GOT3 (cell line): ENCODE measurements around the gene ALDH16A1.
A peak's percentile ranks its signal among the peaks of the same experiment; 100 is the strongest.

ENCODE experiments used
- DNase-seq: peaks from one replicate; lab custom pipeline; 2025; ENCODE audit warnings: mixed read lengths; lab: John Stamatoyannopoulos, UW

Gene ALDH16A1

GRCh38 chr19:49453013-49453756, at the start of gene ALDH16A1:
Gene ALDH16A1 (plus strand): TSS chr19:49453225. CDS start chr19:49453332, 107 bp downstream.
- DNase-seq: peak; percentile 95

- DNase-seq: no peak
These were observed 49.4 kb upstream of the ALDH16A1 start for GRCh38 chr19:49403404-49404187.

- no peak for DNase-seq
These were observed 45.9 kb upstream of the ALDH16A1 start for GRCh38 chr19:49407079-49407478.

- DNase-seq: no peak
These were observed 45.5 kb upstream of the ALDH16A1 start for GRCh38 chr19:49407482-49408015.

GRCh38 chr19:49408816-49409440, 44.1 kb upstream of the ALDH16A1 start:
- DNase-seq: no peak

GRCh38 chr19:49409441-49410029, 43.5 kb upstream of the ALDH16A1 start:
- no peak for DNase-seq

- DNase-seq: no peak
These were observed 41.2 kb upstream of the ALDH16A1 start for GRCh38 chr19:49411681-49412326.

- DNase-seq: no peak
These were observed 39.7 kb upstream of the ALDH16A1 start for GRCh38 chr19:49413348-49413747.

GRCh38 chr19:49414256-49414655, 38.8 kb upstream of the ALDH16A1 start:
- no peak for DNase-seq

- DNase-seq: no peak
These were observed 37.8 kb upstream of the ALDH16A1 start for GRCh38 chr19:49415102-49415809.

GRCh38 chr19:49415810-49416200, 37.2 kb upstream of the ALDH16A1 start:
- no peak for DNase-seq

GRCh38 chr19:49417088-49417487, 35.9 kb upstream of the ALDH16A1 start:
- no peak for DNase-seq

- DNase-seq: no peak
These were observed 34.5 kb upstream of the ALDH16A1 start for GRCh38 chr19:49418511-49418910.

- DNase-seq: no peak
These were observed 33.9 kb upstream of the ALDH16A1 start for GRCh38 chr19:49419173-49419572.

GRCh38 chr19:49420227-49420626, 32.8 kb upstream of the ALDH16A1 start:
- no peak for DNase-seq

GRCh38 chr19:49421039-49421877, 31.8 kb upstream of the ALDH16A1 start:
- no peak for DNase-seq

- no peak for DNase-seq
These were observed 31.2 kb upstream of the ALDH16A1 start for GRCh38 chr19:49421878-49422202.

- DNase-seq: no peak
These were observed 30.5 kb upstream of the ALDH16A1 start for GRCh38 chr19:49422407-49423070.
